Upper lobe of left lung (tissue), 6 donors: ENCODE results near the gene TTC29. TPM values are rescaled to one million over a fixed set of nuclear protein-coding genes. Genes with fewer than 3 reads are reported as not detected.
"Not testable (repeated sequence)": the region's sequence is repeated elsewhere in the genome, so short reads cannot be mapped to it uniquely, and the experiment has no call there.

Experiments used
- ATAC-seq, 2 donors: fragments of 200-7000 bp; cut with Tn5 transposase; one replicate each; pipeline ENCODE4 v1.9.1; 2022; ENCODE audit warnings: mild to moderate bottlenecking in 2 of 2, moderate library complexity in 2 of 2; ENCODE audit not compliant: low FRiP score in 2 of 2
- DNase-seq, 2 donors: peaks; one replicate each; pipeline ENCODE4 v3.0.0-alpha.2; 2019 to 2020
- H3K27ac ChIP-seq, 4 donors: fragments of 200-600 bp; sonication (generic); one replicate each; pipeline ENCODE4 v1.5.1; 2016 to 2019
- H3K27me3 ChIP-seq, 4 donors: fragments of 200-600 bp; sonication (generic); one replicate each; pipeline ENCODE4 v1.5.1; 2017 to 2019
- H3K36me3 ChIP-seq, 4 donors: fragments of 200-600 bp; sonication (generic); one replicate each; pipeline ENCODE4 v1.5.1; 2016 to 2019
- H3K4me1 ChIP-seq, 4 donors: fragments of 200-600 bp; sonication (generic); one replicate each; pipeline ENCODE4 v1.5.1; 2018 to 2019
- H3K4me3 ChIP-seq, 4 donors: fragments of 200-600 bp; sonication (generic); one replicate each; pipeline ENCODE4 v1.5.1; 2017 to 2019; ENCODE audit warnings: mild to moderate bottlenecking in 2 of 4, moderate library complexity in 1 of 4
- H3K9me3 ChIP-seq, 4 donors: fragments of 200-600 bp; sonication (generic); one replicate each; pipeline ENCODE4 v1.5.1; 2018 to 2019
- EP300 ChIP-seq, 4 donors: sonication (generic); formaldehyde crosslinking; IDR thresholded peaks; one replicate each; pipeline ENCODE4 v1.5.1; 2017; ENCODE audit warnings: antibody characterized with exemption in 4 of 4, control low read depth in 2 of 4
- POLR2A ChIP-seq, 4 donors: fragments of 450-650 bp; IDR thresholded peaks; one replicate each; pipeline ENCODE4 v1.5.1; 2016 to 2017; ENCODE audit warnings: antibody characterized with exemption in 4 of 4, mild to moderate bottlenecking in 2 of 4
- POLR2AphosphoS5 ChIP-seq, 2 donors: sonication (generic); formaldehyde crosslinking; IDR thresholded peaks; one replicate each; pipeline ENCODE4 v1.5.1; 2017; ENCODE audit warnings: antibody characterized with exemption in 2 of 2
- WGBS, 2 donors: methylation state at CpG; one replicate each; pipeline ENCODE4 v1.1.5; 2017 to 2018; 5-methylcytosine and 5-hydroxymethylcytosine counted together
- total RNA-seq, 6 donors: library from RNA; depleted of rRNA in 4 of 6; stranded (reverse); fragments of >200 nt in 4 of 6; gene quantifications; one replicate each; pipeline versions ENCODE4 v1.1.0 to v1.2.1, GENCODE V29; 2016 to 2021
- TF ChIP-seq, protein P1 (sequence below), 6 experiments: fragments of 450-650 bp in 4 of 6; fragments of 200-600 bp in 2 of 6; sonication (generic) in 2 of 6; IDR thresholded peaks; one replicate each; pipeline ENCODE4 v1.5.1; 2016 to 2019; ENCODE audit warnings: antibody characterized with exemption in 6 of 6
- donor health status: DM: no; HTN: no; CAD: no; lungs with moderate emphysema.
- donor health status: DM: no; HTN: yes; CAD: no; lungs with severe emphysema.

TTC29 gene
- total RNA-seq, 6 donors from 2014 or later = 0.11 to 12.8 (median 2.2) TPM

DNA sequence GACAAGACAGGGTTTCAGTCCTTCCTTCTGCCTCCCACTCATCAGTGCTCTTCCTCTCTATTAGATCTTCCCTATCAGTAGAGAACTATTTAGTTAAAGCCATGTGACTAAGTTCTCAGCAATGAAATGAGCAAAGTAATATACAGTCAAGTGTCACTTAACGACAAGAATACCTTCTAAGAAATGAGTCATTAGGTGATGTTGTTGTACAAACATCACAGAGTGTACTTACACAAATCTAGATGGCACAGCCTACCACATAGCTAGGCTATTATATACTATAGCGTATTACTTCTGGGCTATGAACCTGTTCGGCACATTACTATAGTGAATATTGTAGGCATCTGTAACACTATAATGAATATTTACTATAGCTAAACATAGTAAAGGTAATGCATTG lies 235.7 kb downstream of the TTC29 start:
- no peak overlapping the region for H3K4me3 ChIP-seq
- H3K4me1 ChIP-seq = no peaks in the 10 kb centered on the region
- TF ChIP-seq POLR2A (IDR thresholded peaks at IDR 0.05) (no peak), POLR2AphosphoS5 (IDR thresholded peaks at IDR 0.05) (no peak), EP300 (IDR thresholded peaks at IDR 0.05) (peak in 1 of 4 donors; percentile 48)
- TF ChIP-seq, protein P1, sequence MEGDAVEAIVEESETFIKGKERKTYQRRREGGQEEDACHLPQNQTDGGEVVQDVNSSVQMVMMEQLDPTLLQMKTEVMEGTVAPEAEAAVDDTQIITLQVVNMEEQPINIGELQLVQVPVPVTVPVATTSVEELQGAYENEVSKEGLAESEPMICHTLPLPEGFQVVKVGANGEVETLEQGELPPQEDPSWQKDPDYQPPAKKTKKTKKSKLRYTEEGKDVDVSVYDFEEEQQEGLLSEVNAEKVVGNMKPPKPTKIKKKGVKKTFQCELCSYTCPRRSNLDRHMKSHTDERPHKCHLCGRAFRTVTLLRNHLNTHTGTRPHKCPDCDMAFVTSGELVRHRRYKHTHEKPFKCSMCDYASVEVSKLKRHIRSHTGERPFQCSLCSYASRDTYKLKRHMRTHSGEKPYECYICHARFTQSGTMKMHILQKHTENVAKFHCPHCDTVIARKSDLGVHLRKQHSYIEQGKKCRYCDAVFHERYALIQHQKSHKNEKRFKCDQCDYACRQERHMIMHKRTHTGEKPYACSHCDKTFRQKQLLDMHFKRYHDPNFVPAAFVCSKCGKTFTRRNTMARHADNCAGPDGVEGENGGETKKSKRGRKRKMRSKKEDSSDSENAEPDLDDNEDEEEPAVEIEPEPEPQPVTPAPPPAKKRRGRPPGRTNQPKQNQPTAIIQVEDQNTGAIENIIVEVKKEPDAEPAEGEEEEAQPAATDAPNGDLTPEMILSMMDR (IDR thresholded peaks at IDR 0.05) = no peak
- H3K9me3 ChIP-seq = no peaks in the 10 kb centered on the region
- ATAC-seq = peak; percentile 19 to 72
- no peaks in the 10 kb centered on the region for H3K27me3 ChIP-seq
- no peak for DNase-seq
- no peak overlapping the region for H3K27ac ChIP-seq
- 65 to 83% methylated on average over 3 of the region's 3 CpGs for WGBS, 2 donors
- H3K36me3 ChIP-seq = no peaks in the 10 kb centered on the region

DNA sequence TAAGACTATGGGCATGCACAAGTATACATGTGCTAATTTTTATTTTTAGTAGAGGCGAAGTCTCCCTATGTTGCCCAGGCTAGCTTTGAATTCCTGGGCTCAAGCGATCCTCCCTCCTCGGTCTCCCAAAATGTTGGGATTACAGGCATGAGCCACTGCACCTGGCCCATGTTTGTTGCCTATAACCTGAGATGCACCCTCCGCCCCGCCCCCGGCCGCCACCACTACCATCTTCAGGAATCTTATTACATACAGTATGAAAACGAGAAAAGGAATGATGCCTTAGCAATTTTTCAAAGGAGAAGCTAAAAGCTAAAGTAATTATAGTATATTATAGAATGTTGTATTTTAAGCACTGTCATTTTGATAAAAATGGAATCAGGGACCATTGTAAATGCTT lies 245.8 kb downstream of the TTC29 start:
- H3K4me3 ChIP-seq = no peak overlapping the region
- H3K36me3 ChIP-seq = no peaks in the 10 kb centered on the region
- peak in 1 of 2 donors; percentile 60 for DNase-seq
- 93 to 96% methylated on average over 8 of the region's 8 CpGs for WGBS, 2 donors
- no peaks in the 10 kb centered on the region for H3K9me3 ChIP-seq
- ATAC-seq = no peak
- TF ChIP-seq, protein P1 (IDR thresholded peaks at IDR 0.05) = no peak
- TF ChIP-seq POLR2AphosphoS5 (IDR thresholded peaks at IDR 0.05) = no peak
- TF ChIP-seq POLR2A (IDR thresholded peaks at IDR 0.05) = no peak
- TF ChIP-seq EP300 (IDR thresholded peaks at IDR 0.05) = no peak
- no peaks in the 10 kb centered on the region for H3K27me3 ChIP-seq
- no peaks in the 10 kb centered on the region for H3K4me1 ChIP-seq
- H3K27ac ChIP-seq = no peak overlapping the region

DNA sequence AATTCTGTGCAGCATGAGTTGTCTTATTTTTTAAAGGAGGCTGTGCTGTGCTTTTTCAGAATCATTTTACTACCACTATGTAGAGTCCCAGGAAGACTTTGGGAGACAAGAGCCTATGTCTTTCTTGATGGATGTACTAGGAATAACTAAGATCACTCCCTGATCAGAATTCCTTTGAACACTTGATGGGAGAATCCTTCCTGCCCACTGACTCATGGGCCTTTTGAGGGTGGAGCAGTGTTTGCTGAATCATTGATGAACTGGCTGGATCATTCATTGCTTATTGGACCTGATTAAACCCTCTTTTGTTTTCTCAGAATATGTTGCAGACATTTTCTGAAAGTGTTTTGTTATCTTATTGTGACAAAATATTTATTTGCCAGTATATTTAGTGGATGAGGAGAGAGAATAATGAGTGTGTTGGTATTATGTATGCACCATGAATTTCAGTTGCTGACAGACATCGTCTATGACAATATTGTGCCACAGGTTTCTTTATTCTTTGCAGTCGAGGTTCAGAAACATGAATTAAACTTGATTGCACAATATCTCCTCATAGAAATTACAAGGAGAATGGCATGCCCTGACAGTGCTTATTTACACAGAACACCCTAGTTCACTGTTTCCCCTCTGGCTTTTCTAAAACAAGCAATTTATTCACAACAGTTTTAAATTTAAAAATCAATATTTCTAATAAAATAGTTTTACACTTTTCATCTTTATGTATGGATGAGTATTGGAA lies 270.7 kb downstream of the TTC29 start:
- no peaks in the 10 kb centered on the region for H3K36me3 ChIP-seq
- no peaks in the 10 kb centered on the region for H3K4me1 ChIP-seq
- H3K27me3 ChIP-seq = no peaks in the 10 kb centered on the region
- peaks cover 0 to 4% (median 0%) of the 10 kb centered on the region in 4 donors for H3K9me3 ChIP-seq
- H3K4me3 ChIP-seq = no peak overlapping the region
- DNase-seq = no peak
- TF ChIP-seq EP300 (IDR thresholded peaks at IDR 0.05) (no peak), POLR2A (IDR thresholded peaks at IDR 0.05) (no peak), POLR2AphosphoS5 (IDR thresholded peaks at IDR 0.05) (no peak)
- TF ChIP-seq, protein P1 (IDR thresholded peaks at IDR 0.05) = no peak
- 80 to 82% methylated on average over 2 of the region's 2 CpGs for WGBS, 2 donors
- H3K27ac ChIP-seq = no peak overlapping the region
- no peak for ATAC-seq

DNA sequence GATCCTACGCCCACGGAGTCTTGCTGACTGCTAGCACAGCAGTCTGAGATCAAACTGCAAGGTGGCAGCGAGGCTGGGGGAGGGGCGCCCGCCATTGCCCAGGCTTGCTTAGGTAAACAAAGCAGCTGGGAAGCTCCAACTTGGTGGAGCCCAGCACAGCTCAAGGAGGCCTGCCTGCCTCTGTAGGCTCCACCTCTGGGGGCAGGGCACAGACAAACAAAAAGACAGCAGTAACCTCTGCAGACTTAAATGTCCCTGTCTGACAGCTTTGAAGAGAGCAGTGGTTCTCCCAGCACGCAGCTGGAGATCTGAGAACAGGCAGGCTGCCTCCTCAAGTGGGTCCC lies 281.7 kb downstream of the TTC29 start:
- H3K4me1 ChIP-seq, DNase-seq, H3K9me3 ChIP-seq, H3K36me3 ChIP-seq, H3K27me3 ChIP-seq, ATAC-seq, H3K4me3 ChIP-seq, H3K27ac ChIP-seq: not testable (repeated sequence)
- 49 to 50% methylated on average over 5 to 6 of the region's 6 CpGs for WGBS, 2 donors

DNA sequence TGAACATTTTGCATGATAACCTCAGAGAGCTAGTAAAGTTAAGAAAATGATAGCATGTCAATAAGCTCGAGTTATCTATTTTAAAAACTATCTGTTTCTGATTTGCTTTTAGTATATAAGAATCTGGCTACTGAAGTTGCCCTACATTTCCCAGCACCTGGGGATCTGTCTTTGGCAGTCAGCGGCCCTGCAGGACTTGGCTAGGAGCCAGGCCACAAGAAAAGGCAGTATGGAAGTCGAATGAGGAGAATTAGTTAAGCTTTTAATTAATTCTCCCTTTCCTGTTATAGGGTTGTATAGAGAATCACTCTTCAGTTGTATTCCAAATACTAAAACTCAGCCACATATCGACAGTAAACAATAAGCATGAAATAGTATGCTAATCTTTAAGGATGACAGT lies 284.3 kb downstream of the TTC29 start:
- Histone ChIP-seq H3K27me3 (no peaks in the 10 kb centered on the region), H3K4me3 (no peak overlapping the region), H3K4me1 (no peaks in the 10 kb centered on the region), H3K9me3 (no peaks in the 10 kb centered on the region), H3K27ac (no peak overlapping the region), H3K36me3 (no peaks in the 10 kb centered on the region)
- ATAC-seq = no peak
- WGBS, 2 donors = 55 to 59% methylated on average over 4 of the region's 4 CpGs
- no peak for DNase-seq
- TF ChIP-seq EP300 (IDR thresholded peaks at IDR 0.05) (no peak), POLR2A (IDR thresholded peaks at IDR 0.05) (no peak), POLR2AphosphoS5 (IDR thresholded peaks at IDR 0.05) (no peak)
- TF ChIP-seq, protein P1 (IDR thresholded peaks at IDR 0.05) = no peak
